PC-3 (cell line): ENCODE measurements around the gene SMAP1. TPM values are rescaled to one million over a fixed set of nuclear protein-coding genes. Genes with fewer than 3 reads are reported as not detected.

ENCODE experiments used
- ATAC-seq: fragments of 200-7000 bp; cut with Tn5 transposase; 2 replicates; pipeline ENCODE4 v1.9.1; 2020; ENCODE audit warnings: mild to moderate bottlenecking, moderate library complexity
- BruUV-seq: library from RNA; stranded (reverse); fragments of 400-500 nt; replicated peaks from 2 replicates; lab custom pipeline; 2021; lab: Mats Ljungman, UMichigan
- CTCF ChIA-PET: fragments of 300-600 bp; sonication (Branson Sonifier 250); formaldehyde crosslinking; loops from one replicate; lab custom pipeline; 2022; ENCODE audit warnings: antibody characterized with exemption; lab: Charles Lee
- POLR2A ChIA-PET: fragments of 300-600 bp; sonication (Branson Sonifier 250); formaldehyde crosslinking; loops from one replicate; lab custom pipeline; 2022; ENCODE audit warnings: antibody characterized with exemption; ENCODE audit not compliant: unreplicated experiment; lab: Charles Lee
- DNase-seq: peaks from one replicate; pipeline ENCODE4 v3.0.0-alpha.2; 2015
- H2AFZ ChIP-seq: fragments of 300-600 bp; sonication (generic); 2 replicates; pipeline ENCODE4 v1.6.0; 2016; ENCODE audit warnings: antibody characterized with exemption, low read length
- H3F3A ChIP-seq: fragments of 300-600 bp; sonication (generic); one replicate; pipeline ENCODE4 v1.6.0; 2017; ENCODE audit warnings: antibody characterized with exemption, low read length, control low read depth, mild to moderate bottlenecking; ENCODE audit not compliant: unreplicated experiment
- H3K27ac ChIP-seq: fragments of 300-600 bp; sonication (generic); 2 replicates; pipeline ENCODE4 v1.5.1; 2016; ENCODE audit warnings: mild to moderate bottlenecking, low read length
- H3K27me3 ChIP-seq: fragments of 300-600 bp; sonication (generic); 2 replicates; pipeline ENCODE4 v1.6.1; 2016; ENCODE audit warnings: low read length, mixed read lengths
- H3K36me3 ChIP-seq: fragments of 300-600 bp; sonication (generic); 2 replicates; pipeline ENCODE4 v1.6.1; 2016; ENCODE audit warnings: low read depth, mixed run types, low read length, mixed read lengths
- H3K4me1 ChIP-seq: fragments of 300-600 bp; sonication (generic); 2 replicates; pipeline ENCODE4 v1.5.1; 2016; ENCODE audit warnings: low read length; ENCODE audit not compliant: insufficient read depth
- H3K4me2 ChIP-seq: fragments of 300-600 bp; sonication (generic); 2 replicates; pipeline ENCODE4 v1.6.0; 2016; ENCODE audit warnings: low read length
- H3K4me3 ChIP-seq: fragments of 300-600 bp; sonication (generic); 2 replicates; pipeline ENCODE4 v1.5.1; 2016; ENCODE audit warnings: mild to moderate bottlenecking, low read length, mixed read lengths
- H3K79me2 ChIP-seq: fragments of 300-600 bp; sonication (generic); 2 replicates; pipeline ENCODE4 v1.6.1; 2017; ENCODE audit warnings: low read length, mixed read lengths
- H3K9ac ChIP-seq: fragments of 300-600 bp; sonication (generic); 2 replicates; pipeline ENCODE4 v1.6.0; 2016; ENCODE audit warnings: mild to moderate bottlenecking, low read length
- H3K9me2 ChIP-seq: fragments of 300-600 bp; sonication (generic); replicated peaks from 2 replicates; pipeline ENCODE4 v1.6.1; 2016; ENCODE audit warnings: mixed run types, low read length, mixed read lengths
- H3K9me3 ChIP-seq: fragments of 300-600 bp; sonication (generic); 2 replicates; pipeline ENCODE4 v1.6.1; 2016; ENCODE audit warnings: low read length, mixed read lengths
- H4K20me1 ChIP-seq: fragments of 300-600 bp; sonication (generic); 2 replicates; pipeline ENCODE4 v1.6.1; 2016; ENCODE audit warnings: low read length, mixed read lengths
- EZH2 ChIP-seq: fragments of 300-600 bp; sonication (generic); IDR thresholded peaks from one replicate; pipeline ENCODE4 v1.6.1; 2017; ENCODE audit warnings: antibody characterized with exemption, mild to moderate bottlenecking, low read length; ENCODE audit not compliant: unreplicated experiment
- EZH2phosphoT487 ChIP-seq: fragments of 300-600 bp; sonication (generic); IDR thresholded peaks from 2 replicates; pipeline ENCODE4 v1.6.1; 2018; ENCODE audit warnings: mild to moderate bottlenecking, antibody characterized with exemption, low read length, borderline replicate concordance
- intact Hi-C: fragments of 100-400 bp; cut with micrococcal nuclease; formaldehyde crosslinking; loops from 2 replicates; pipeline ENCODE4 v1.9.0; 2023
- total RNA-seq: library from RNA; depleted of rRNA; stranded (reverse); fragments of >200 nt; gene quantifications from 2 replicates; pipeline ENCODE4 v1.2.3, GENCODE V29; 2014
- TF ChIP-seq, protein P1 (sequence below): fragments of 300-600 bp; sonication (generic); conservative IDR thresholded peaks from 2 replicates; pipeline ENCODE4 v1.5.1; 2017; ENCODE audit warnings: antibody characterized with exemption, low read depth, mild to moderate bottlenecking, low read length

The SMAP1 gene
- total RNA-seq, 1 experiment from 2014 or later: 15.7 TPM

DNA sequence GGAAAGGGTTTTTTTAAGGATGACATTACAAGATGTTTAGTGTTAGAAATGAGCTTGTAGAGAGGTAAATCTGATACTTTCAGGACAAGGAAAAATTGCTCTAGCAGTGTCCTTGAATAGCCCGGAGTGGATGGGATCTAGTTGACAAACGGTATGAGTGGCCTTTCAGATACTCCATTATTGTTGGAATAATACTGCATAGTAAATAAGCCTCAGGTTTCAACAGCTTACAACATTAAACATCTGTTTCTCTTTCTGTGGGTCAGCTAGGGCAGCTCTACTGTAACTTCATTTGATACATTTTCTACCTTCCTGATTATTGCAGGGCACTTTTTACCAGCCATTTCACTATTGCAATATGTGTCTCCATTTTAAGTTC lies 171.2 kb downstream of the SMAP1 start:
- Histone ChIP-seq H3K79me2 (no peaks in the 10 kb centered on the region), H4K20me1 (no peaks in the 10 kb centered on the region), H3K36me3 (no peaks in the 10 kb centered on the region), H3K27me3 (no peaks in the 10 kb centered on the region), H3K27ac (no peak overlapping the region), H3K9me2 (no peaks in the 10 kb centered on the region), H3F3A (no peaks in the 10 kb centered on the region), H3K4me3 (no peak overlapping the region), H3K4me1 (no peaks in the 10 kb centered on the region), H3K4me2 (no peak overlapping the region), H2AFZ (no peak overlapping the region), H3K9ac (no peak overlapping the region), H3K9me3 (no peaks in the 10 kb centered on the region)
- no peak for DNase-seq
- intact Hi-C loops: no loop called here
- ChIA-PET CTCF (no interaction called here), POLR2A (no interaction called here)
- TF ChIP-seq, protein P1, sequence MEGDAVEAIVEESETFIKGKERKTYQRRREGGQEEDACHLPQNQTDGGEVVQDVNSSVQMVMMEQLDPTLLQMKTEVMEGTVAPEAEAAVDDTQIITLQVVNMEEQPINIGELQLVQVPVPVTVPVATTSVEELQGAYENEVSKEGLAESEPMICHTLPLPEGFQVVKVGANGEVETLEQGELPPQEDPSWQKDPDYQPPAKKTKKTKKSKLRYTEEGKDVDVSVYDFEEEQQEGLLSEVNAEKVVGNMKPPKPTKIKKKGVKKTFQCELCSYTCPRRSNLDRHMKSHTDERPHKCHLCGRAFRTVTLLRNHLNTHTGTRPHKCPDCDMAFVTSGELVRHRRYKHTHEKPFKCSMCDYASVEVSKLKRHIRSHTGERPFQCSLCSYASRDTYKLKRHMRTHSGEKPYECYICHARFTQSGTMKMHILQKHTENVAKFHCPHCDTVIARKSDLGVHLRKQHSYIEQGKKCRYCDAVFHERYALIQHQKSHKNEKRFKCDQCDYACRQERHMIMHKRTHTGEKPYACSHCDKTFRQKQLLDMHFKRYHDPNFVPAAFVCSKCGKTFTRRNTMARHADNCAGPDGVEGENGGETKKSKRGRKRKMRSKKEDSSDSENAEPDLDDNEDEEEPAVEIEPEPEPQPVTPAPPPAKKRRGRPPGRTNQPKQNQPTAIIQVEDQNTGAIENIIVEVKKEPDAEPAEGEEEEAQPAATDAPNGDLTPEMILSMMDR: no peak
- TF ChIP-seq EZH2 (no peak), EZH2phosphoT487 (no peak)
- no peak for ATAC-seq
- BruUV-seq: no TSS peak

DNA sequence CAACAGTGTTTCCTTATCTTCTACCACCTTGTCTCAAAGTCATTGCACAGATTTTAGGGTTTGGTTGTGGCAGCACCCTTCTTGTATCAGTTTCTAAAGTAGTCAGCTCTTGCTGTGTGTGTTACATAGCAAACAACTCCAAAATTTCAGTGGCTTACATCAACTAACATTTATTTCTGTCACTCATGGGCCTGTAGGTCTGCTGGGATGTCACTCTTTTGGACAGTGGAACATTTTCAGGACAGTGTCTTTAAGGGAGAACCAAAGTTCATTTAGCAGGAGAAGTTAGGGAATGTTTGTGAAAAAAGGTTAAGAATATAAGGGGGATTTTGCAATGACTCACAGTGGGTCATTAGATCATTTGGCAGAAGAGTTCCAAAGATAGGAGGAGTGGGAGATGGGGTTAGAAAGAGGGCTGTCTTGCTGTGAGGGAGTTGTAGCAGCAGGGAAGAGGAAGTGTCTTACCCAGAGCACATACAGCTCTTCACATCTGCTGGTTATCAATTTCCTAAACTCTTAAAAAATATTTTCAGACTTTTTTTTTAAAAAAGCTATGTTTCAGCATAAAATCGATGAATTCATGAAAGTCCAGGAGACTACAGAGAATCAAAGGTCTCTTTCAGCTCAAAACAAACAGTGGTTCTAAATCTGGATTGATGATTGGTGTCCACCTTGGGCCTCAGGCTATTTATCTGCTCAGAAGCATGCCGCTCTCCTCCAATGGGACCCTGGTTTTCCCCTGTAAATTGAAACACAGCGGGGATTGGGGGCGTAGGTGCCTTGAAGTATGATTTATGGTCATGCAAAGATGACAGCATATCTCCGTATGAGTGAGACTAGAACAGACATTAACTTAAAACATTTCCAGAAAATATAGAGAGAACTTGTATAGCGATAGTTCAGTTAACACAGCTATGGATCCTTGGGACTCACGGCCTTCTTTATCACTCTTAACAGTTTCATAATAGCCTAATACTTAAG lies 171.9 kb downstream of the SMAP1 start:
- H3K36me3 ChIP-seq: no peaks in the 10 kb centered on the region
- ChIA-PET CTCF (no interaction called here), POLR2A (interaction anchor here (0.7 kb wide), 1 partner anchor 103 kb away, joined by 4 read pairs; no protein-coding TSS in a partner anchor)
- no peak overlapping the region for H3K9ac ChIP-seq
- H3K9me3 ChIP-seq: no peaks in the 10 kb centered on the region
- intact Hi-C loops: no loop called here
- H3K4me2 ChIP-seq: no peak overlapping the region
- ATAC-seq (no peak), DNase-seq (no peak)
- H2AFZ ChIP-seq: no peak overlapping the region
- H3K79me2 ChIP-seq: no peaks in the 10 kb centered on the region
- TF ChIP-seq EZH2: no peak
- no peak for TF ChIP-seq EZH2phosphoT487
- TF ChIP-seq, protein P1: no peak
- no peaks in the 10 kb centered on the region for H4K20me1 ChIP-seq
- no TSS peak for BruUV-seq
- no peaks in the 10 kb centered on the region for H3K27me3 ChIP-seq
- H3K9me2 ChIP-seq: no peaks in the 10 kb centered on the region
- no peaks in the 10 kb centered on the region for H3F3A ChIP-seq
- H3K4me3 ChIP-seq: no peak overlapping the region
- H3K27ac ChIP-seq: no peak overlapping the region
- no peaks in the 10 kb centered on the region for H3K4me1 ChIP-seq

DNA sequence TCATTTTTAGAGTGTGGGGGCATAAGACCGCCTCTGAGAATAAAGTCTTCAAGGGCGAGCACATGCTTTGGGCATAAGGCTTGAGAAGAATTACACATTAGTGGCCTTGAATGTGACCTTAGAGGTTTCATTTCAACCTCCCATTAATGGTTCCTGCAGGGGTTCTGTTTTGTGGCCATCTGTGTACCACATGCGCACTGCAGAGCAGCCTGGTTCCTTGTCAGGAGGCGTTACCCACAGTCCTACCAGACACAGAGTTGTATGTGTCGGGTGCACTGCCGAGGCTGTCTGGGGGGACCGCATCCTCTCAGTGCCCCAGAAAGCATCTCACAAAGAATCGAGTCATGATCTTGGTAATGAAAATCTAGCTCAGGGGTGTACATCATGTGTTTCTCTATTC lies 173.4 kb downstream of the SMAP1 start:
- no peak for DNase-seq
- Histone ChIP-seq H3K4me3 (no peak overlapping the region), H3K4me1 (no peaks in the 10 kb centered on the region), H3K9me2 (no peaks in the 10 kb centered on the region), H3K4me2 (no peak overlapping the region), H3K79me2 (no peaks in the 10 kb centered on the region), H2AFZ (no peak overlapping the region), H3K27me3 (no peaks in the 10 kb centered on the region), H3F3A (no peaks in the 10 kb centered on the region), H3K9ac (no peak overlapping the region), H3K9me3 (no peaks in the 10 kb centered on the region), H3K36me3 (no peaks in the 10 kb centered on the region), H3K27ac (no peak overlapping the region), H4K20me1 (no peaks in the 10 kb centered on the region)
- ChIA-PET POLR2A (no interaction called here), CTCF (no interaction called here)
- intact Hi-C loops: no loop called here
- TF ChIP-seq EZH2phosphoT487 (no peak), EZH2 (no peak)
- TF ChIP-seq, protein P1: no peak
- ATAC-seq: no peak
- BruUV-seq: no TSS peak
